GM18511 (cell line): ENCODE data around the gene SPAG5.
A peak's percentile ranks its signal among the peaks of the same experiment; 100 is the strongest.

ENCODE experiments used
- ATAC-seq: cut with Tn5 transposase; IDR thresholded peaks from one replicate; pipeline ENCODE4 v1.9.1; 2021; ENCODE audit warnings: mild to moderate bottlenecking, moderate library complexity; ENCODE audit not compliant: unreplicated experiment

Gene SPAG5

DNA sequence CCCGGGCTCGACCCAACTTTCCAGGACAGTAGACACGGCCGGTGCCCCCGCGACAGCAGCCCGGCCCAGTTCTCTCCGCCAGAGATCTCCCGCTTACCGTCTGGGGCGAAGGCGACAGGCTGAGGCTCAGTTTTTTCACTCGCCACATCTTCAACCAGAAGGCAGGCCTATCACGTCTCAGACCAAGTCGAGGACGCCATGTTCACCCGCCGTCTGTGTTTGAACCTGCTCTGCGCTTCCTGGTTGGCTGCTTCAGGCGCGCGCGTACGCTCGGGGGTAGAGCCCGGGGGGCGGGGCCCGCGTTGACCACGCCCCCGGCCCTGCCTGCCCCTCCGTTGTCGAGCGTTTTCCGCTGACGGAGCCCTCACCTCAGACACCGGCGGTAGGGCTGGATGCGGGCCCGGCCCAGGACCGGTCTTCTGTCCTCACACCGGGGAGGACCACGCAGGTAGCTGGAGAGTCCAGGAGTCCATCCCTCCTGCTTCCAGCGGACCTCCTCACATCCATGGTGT is at the start of gene SPAG5:
TSS of gene SPAG5 (minus strand) at position 227 of the 512 bp plus-strand sequence. CDS start at position 148, 79 bp downstream.
- ATAC-seq = peak; percentile 92

DNA sequence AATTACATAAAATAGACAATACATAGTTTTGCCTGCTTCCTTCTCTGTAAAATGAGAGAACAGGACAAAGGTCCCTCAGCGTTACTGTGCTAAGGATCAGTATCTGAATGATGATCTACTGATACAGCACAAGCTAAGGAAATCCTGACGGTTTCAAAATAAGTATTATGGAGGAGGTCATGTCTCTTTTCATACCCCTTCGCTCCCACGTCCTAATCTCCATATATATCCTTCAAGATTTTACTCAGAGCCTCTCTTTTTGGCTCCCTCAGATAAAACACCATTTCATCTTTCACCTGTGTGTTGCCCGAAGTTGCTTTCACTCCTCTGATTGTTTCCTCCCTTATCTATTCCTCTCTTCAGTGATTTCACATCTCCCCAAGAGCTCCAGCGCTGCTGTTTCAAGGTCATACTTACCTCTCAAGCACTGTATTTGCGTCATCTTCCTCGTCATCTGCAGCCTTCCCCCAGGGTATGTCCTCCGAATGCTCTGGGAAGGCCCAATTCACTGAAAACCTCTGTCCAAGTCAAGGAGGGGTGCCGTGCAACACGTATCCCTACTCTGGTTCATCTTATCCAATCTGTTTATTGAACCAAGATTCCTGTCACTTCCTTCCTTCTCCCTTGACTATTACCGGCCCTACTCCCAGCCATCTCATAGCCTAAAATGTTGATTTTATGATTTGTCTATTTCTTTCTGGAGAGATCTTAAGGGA is 47.4 kb upstream of the SPAG5 start:
- ATAC-seq = no peak

GRCh38 chr17:28645576-28645939 is 46.7 kb upstream of the SPAG5 start:
- no peak for ATAC-seq

DNA sequence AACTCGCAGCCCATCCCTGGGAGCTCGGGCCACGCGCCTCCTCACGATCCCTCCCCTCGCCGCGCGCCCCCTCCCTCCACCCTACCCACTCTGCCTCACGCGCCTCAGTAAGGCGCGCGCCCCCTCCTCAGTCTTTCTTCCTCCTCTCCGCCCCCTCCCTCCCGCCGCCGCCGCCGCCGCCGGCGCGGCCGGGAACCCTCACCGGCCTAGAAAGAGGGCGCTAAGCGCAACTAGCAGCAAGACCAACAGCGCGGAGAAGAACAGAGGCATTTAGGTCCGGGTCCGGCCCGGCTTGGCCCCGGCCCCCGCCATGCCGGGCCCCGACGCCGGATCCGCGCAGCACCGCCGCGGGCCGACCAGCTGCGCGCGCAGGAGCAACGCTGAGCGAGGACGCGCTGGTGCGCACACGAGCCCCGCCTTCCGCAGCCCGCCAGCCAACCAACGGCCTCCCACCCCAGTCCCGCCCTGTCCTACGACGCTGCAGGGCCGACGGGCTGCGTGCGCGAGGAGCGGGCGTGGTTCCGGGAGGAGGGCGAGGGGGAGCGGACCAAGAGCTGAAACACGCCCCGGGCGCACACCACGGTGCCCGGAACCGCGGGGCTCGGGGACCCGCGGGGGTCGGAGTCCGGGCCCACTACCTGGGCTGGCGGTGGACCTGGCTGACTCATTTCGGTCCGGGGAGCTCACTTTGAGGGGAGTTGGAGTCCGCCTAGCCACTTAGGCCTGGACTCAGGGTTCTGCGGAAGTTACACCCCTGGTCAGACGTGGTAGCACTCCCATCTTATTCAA is 46.2 kb upstream of the SPAG5 start, which contains the start of gene BLTP2:
TSS of gene BLTP2 (minus strand) at position 372 of the 789 bp plus-strand sequence. CDS start at position 270, 102 bp downstream.
- ATAC-seq = peak; percentile 91

DNA sequence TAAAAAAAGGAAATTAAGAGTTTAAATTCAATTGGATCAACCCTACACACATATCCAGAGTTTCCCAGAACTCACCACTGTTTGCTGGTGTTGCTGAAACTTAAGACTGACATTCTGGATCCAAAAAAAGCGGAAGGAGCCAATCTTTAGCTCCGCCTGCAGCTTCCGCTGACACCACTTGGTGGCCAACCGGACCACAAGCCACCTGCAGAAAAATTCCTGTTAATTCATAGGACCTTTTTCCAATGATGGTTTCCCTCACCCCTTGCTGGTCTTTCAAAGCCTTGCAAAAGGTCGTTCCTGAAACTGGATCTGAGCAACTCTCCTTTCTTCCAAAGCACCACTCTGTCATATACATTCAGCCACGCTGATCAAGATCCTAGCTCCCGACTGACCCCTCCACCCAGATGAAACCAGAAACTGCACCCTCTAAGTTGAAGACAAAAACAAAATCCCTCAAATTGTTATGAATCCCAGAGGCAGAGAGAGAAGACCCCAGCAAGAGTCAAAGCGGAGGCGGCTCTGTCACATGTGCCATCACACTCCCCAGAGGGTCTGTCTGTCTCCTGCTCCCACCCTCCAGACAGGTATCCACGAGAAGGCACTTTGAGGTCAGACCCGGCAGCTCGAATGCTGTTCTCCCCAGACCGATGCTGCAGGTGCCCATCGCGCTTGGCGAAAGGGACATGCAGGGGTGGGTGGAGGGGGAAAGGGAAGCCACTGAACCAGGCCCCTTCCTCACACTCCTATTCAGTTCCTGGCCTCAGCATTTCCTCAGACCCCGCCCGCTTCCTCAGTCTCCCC is 45.4 kb upstream of the SPAG5 start:
- ATAC-seq = peak; percentile 17

DNA sequence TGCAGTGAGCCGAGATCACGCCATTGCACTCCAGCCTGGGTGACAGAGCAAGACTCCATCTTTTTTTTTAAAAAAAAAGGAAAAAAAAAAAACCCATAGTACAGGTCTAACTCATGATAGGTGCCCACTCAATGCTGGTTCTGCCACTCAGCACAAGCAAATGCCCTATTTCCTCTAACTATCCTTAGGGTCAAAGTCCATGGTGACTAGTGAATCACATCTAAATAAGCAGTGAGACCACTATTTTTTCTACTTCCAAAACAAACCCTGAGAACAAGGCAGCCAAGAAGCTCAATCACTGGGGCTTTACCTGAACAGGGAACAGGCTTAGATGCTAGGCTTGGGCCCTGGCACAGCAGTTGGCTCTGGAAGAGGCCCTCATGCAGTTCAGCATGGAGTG is 42.8 kb upstream of the SPAG5 start:
- no peak for ATAC-seq

DNA sequence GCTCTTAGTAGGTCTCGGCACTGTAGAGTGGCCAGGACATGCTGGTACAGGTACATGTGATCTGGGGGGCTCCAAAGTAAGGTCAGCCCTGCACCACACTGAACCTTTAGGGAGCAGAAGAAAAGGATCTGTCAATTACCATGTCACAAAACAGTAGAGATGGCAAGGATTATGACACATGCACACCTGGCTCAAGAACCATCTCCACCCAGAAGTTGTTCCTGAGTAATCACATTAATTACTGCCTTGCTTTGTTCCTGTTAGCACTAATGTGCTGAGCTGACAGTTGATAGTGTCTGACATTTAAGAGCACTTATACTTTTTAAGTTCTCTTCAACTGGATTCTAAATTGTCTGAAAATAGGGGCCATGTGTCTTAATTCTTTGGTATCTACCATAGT is 36.7 kb upstream of the SPAG5 start:
- ATAC-seq = no peak

GRCh38 chr17:28634206-28634865 is 35.5 kb upstream of the SPAG5 start:
- ATAC-seq = no peak

- ATAC-seq = no peak
These were observed 28.0 kb upstream of the SPAG5 start for GRCh38 chr17:28626818-28627217.

- no peak for ATAC-seq
These were observed 25.3 kb upstream of the SPAG5 start for GRCh38 chr17:28624148-28624547.

DNA sequence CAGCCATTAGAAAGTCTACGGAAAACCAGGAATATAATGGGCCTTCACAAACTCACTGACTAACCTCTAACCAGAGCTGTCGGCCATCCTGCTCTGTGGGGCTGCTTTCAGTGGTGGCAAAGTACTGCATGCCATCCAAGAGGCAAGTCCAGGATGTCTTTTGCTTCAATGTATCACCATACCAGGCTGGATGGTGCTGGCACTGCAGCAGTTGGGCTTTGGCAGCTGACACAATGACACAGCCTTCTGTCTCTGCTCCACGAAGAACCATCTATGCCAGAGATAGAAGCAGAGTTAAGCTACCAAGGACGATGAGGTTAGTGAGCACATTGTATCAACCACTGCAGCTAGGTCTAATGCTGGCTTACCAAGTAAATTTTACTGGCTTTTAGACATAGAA is 24.9 kb upstream of the SPAG5 start:
- ATAC-seq = no peak

DNA sequence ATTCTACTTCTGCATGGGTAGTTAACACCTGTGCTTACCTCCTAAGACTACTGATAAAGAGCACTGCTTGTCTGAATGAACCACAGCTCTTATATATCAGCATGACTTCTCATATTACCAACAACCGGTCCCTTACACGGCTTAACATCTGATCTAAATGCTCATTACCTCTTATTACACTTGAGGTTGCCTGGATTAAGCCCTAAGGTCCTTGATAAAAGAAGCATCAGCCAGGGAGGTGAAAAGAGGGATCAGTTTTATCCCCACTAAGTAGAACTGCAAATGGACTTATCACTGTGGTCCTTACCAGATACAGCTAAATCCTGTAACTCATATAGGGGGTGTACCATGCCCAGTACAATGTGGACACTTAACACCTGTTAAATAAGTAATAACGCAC is 23.4 kb upstream of the SPAG5 start:
- no peak for ATAC-seq

- ATAC-seq = no peak
These were observed 21.2 kb upstream of the SPAG5 start for GRCh38 chr17:28620010-28620409.

GRCh38 chr17:28618464-28618863 is 19.6 kb upstream of the SPAG5 start:
- ATAC-seq = no peak

DNA sequence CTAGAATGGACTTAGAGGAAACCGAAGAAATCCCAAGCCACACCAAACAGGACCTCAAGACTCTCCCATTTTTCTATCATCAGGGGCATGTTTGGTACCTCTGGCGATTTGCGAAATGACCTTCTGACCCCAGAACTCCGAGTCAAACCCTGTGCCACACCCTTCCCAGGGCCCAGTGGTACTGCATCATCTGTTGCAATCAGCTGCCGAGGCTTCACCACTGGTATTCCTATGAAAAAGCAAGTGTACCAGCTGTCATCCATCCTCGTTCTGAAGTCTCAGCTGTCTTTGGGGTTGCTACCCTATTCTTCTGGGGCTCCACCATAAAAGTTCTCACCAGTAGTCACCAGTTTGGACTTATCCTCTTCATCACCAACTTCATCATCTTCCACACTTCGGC is 17.5 kb upstream of the SPAG5 start:
- ATAC-seq = no peak

DNA sequence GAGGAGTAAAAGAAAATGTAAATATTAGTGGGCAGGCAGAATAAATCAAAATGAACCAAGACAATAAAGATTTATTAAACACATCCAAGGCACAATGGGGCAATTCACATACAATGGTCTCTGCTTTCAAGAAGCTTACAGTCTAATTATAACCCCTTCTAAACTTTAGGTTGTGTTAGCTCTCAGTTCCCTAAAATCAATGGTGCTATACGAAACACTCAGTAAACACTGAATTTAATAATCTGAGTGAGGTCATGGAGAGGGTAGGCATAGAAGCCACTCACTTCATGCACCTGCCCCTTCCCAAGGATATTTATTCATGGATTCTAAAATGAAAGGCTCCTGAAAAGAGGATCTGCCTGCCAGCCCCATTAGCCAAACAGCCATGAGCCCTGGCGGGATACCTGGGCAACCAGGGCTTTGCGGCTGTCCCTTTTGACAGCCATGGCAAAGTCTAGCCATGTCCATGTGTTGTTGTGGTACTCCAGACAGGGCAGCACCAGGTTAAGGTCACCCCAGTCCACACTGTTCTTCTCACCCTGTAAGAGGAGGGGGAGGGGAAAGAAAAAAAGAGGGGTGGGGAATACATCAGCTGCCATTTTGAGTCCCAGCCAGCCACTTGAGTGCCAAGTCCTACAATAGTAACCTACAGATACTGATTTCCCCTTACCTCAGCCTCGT is 16.6 kb upstream of the SPAG5 start:
- no peak for ATAC-seq

DNA sequence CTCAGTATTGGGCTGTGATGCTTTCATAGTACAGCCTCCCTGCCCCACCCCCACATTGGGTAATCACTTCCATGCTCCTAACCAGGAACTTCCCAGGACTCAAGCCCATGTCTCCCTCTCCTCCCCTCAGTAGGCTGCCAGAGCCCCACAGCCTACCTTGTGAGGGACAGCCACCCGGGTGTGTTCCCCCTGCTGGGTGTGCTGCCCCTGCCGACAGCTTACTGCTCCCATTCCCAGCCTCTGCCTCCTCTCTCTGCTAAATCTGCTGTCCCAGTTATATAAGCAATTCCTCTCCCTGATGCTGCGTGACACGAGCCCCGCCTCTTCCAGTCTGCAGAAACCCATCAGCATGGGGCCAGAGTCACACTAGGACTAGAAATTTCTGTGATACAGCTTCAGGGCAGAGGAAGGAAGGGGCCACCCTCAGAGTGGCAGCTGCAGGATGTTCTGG is 15.1 kb upstream of the SPAG5 start, which contains the start of gene RSKR:
TSS of gene RSKR (minus strand) at position 255 of the 451 bp plus-strand sequence. CDS start at position 231, 24 bp downstream.
- no peak for ATAC-seq

GRCh38 chr17:28612936-28613872 is 14.4 kb upstream of the SPAG5 start:
- no peak for ATAC-seq

- no peak for ATAC-seq
These were observed 13.7 kb upstream of the SPAG5 start for GRCh38 chr17:28612531-28612930.
